AG04450 (cell line): ENCODE data around the gene MYBBP1A. TPM values are rescaled to one million over a fixed set of nuclear protein-coding genes. Genes with fewer than 3 reads are reported as not detected.

ENCODE experiments used
- CTCF ChIA-PET: fragments of 300-600, 350-600 bp; formaldehyde crosslinking; extraction: SDS; loops from one replicate; lab custom pipeline; 2022; ENCODE audit warnings: antibody characterized with exemption, inconsistent platforms; lab: Charles Lee
- POLR2A ChIA-PET: fragments of 350-600 bp; formaldehyde crosslinking; extraction: SDS; loops from one replicate; lab custom pipeline; 2021; ENCODE audit warnings: antibody characterized with exemption, inconsistent platforms; lab: Yijun Ruan, JAX
- DNase-seq: peaks from one replicate; pipeline ENCODE4 v3.0.0-alpha.2; 2011; ENCODE audit warnings: low read depth, low spot score
- H3K27ac ChIP-seq: one replicate; pipeline ENCODE4 v1.5.1; 2012; ENCODE audit warnings: low read depth, low read length, control low read depth
- H3K27me3 ChIP-seq: one replicate; pipeline ENCODE4 v1.6.0; 2012; ENCODE audit warnings: low read length; ENCODE audit not compliant: control insufficient read depth, insufficient read depth
- H3K4me3 ChIP-seq: 2 replicates; pipeline ENCODE4 v1.5.1; 2011; ENCODE audit warnings: mild to moderate bottlenecking, low read depth, low read length, control low read depth
- H3K9me3 ChIP-seq: 2 replicates; pipeline ENCODE4 v1.5.1; 2012; ENCODE audit warnings: low read length; ENCODE audit not compliant: control insufficient read depth, insufficient read depth
- CTCF ChIP-seq: IDR thresholded peaks from 2 replicates; pipeline ENCODE4 v1.5.1; 2011; ENCODE audit warnings: low read depth, low read length, control low read depth, inconsistent platforms
- polyA plus RNA-seq: library from polyadenylated mRNA; depleted of rRNA; stranded (reverse); fragments of >200 nt; gene quantifications from 2 replicates; pipeline ENCODE4 v1.2.3, GENCODE V29; 2011

The MYBBP1A gene
- polyA plus RNA-seq, 1 experiment: 12.5 TPM

- POLR2A ChIA-PET: no interaction called here
Measured at GRCh38 chr17:4548721-4549531, 6.3 kb downstream of the MYBBP1A start.

GRCh38 chr17:4548061-4548461 is 7.1 kb downstream of the MYBBP1A start:
- ChIA-PET CTCF (no interaction called here), POLR2A (no interaction called here)
- H3K27me3 ChIP-seq: no peaks in the 10 kb centered on the region
- TF ChIP-seq CTCF: no peak
- H3K9me3 ChIP-seq: no peaks in the 10 kb centered on the region
- DNase-seq: no peak
- no peak overlapping the region for H3K4me3 ChIP-seq
- H3K27ac ChIP-seq: no peak overlapping the region

More at GRCh38 chr17:4548721-4549531, 6.3 kb downstream of the MYBBP1A start:
- Histone ChIP-seq H3K4me3 (no peak overlapping the region), H3K9me3 (no peaks in the 10 kb centered on the region), H3K27me3 (no peaks in the 10 kb centered on the region), H3K27ac (no peak overlapping the region)
- TF ChIP-seq CTCF: no peak
- DNase-seq: no peak
- CTCF ChIA-PET: interaction anchor here (1.0 kb wide), 1 partner anchor 16 kb away, joined by 3 read pairs; no protein-coding TSS in a partner anchor

GRCh38 chr17:4547118-4547906 is 7.9 kb downstream of the MYBBP1A start:
- Histone ChIP-seq H3K4me3 (no peak overlapping the region), H3K9me3 (no peaks in the 10 kb centered on the region), H3K27ac (no peak overlapping the region), H3K27me3 (no peaks in the 10 kb centered on the region)
- TF ChIP-seq CTCF: no peak
- DNase-seq: no peak
- CTCF ChIA-PET: no interaction called here
- POLR2A ChIA-PET: no interaction called here

- no peak overlapping the region for H3K27ac ChIP-seq
- H3K4me3 ChIP-seq: no peak overlapping the region
- no peaks in the 10 kb centered on the region for H3K9me3 ChIP-seq
- TF ChIP-seq CTCF: no peak
- ChIA-PET CTCF (no interaction called here), POLR2A (no interaction called here)
- no peak for DNase-seq
- H3K27me3 ChIP-seq: no peaks in the 10 kb centered on the region
Measured at GRCh38 chr17:4545217-4545951, 9.8 kb downstream of the MYBBP1A start.
